Urothelium cell line (cell line): Measurements from ENCODE around the gene MGAT5B.
A peak's percentile ranks its signal among the peaks of the same experiment; 100 is the strongest.
"Not testable (repeated sequence)": the region's sequence is repeated elsewhere in the genome, so short reads cannot be mapped to it uniquely, and the experiment has no call there.

Experiments used
- DNase-seq: peaks from one replicate; pipeline ENCODE4 v3.0.0; 2011; ENCODE audit warnings: low spot score, mixed read lengths
- FAIRE-seq: peaks from 2 replicates; lab custom pipeline; 2011; peaks lifted over from hg19 to GRCh38; lab: Jason Lieb, UNC

Gene MGAT5B

DNA sequence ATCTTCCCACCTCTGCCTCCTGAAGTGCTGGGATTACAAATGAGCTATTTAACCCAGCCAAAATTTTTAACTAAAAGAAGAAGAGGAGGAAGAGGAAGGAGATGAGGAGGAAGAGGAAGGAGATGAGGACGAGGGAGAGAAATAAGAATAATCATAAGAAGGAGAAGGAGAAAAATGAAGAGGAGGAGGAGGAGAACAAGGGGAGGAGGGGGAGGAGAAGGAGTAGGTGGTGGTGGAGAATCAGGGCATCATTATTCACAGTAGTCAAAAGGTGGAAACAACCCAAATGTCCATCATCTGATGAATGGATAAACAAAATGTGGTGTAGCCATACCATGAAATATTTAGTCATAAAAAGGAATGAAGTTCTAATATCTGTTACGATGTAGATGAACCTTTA lies 21.2 kb upstream of the MGAT5B start:
- no peak for FAIRE-seq

GRCh38 chr17:76848670-76849069 lies 19.5 kb upstream of the MGAT5B start:
- DNase-seq (no peak), FAIRE-seq (no peak)

More for the DNA sequence above, 21.2 kb upstream of the MGAT5B start:
- DNase-seq = no peak

DNA sequence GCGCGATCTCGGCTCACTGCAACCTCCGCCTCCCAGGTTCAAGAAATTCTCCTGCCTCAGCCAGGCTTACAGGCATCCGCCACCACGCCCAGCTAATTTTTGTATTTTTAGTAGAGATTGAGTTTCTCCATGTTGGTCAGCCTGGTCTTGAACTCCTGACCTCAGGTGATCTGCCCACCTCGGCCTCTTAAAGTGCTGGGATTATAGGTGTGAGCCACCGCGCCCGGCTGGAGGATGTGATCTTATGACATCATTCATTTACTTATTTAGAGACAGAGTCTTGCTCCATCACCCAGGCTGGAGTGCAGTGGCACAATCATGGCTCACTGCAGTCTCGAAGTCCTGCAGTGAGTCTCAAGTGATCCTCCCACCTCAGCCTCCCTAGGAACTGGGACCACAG lies 19.0 kb upstream of the MGAT5B start:
- DNase-seq = not testable (repeated sequence)

GRCh38 chr17:76852843-76853242 lies 15.4 kb upstream of the MGAT5B start:
- FAIRE-seq = no peak
- no peak for DNase-seq

More for the DNA sequence above, 19.0 kb upstream of the MGAT5B start:
- not testable (repeated sequence) for FAIRE-seq

DNA sequence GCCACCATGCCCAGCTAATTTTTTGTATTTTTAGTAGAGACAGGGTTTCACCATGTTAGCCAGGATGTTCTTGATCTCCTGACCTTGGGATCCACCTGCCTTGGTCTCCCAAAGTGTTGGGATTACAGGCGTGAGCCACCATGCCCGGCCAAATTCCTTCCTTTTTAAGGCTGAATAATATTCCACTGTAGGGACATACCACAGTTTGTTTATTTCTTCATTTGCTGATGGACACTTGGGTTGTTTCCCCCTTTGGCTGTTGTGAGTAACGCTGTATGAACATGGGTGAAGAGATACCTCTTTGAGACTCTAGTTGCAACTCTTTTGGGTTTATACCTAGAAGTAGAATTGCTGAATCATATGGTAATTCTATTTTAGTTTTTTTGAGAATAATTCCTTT lies 13.1 kb upstream of the MGAT5B start:
- FAIRE-seq (no peak), DNase-seq (no peak)

DNA sequence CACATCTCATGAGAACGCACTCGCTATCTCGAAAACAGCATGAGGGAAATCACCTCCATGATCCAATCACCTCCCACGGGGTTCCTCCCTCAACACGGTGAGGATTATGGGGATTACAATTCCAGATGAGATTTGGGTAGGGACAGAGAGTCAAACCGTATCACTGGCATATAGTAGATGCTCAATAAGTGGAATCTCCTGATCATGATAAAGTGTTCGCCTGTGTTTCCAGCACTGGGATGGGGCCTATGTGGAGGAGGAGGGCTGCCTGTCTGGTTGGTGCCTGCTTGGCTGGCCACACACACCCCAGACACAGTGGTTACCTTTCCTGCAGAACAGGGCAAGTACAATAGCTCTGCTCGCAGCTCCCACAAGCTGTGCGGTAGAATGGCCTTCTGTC lies 6.1 kb upstream of the MGAT5B start:
- no peak for FAIRE-seq
- DNase-seq = no peak

- FAIRE-seq (peak; percentile 13), DNase-seq (no peak)
These were observed 5.7 kb upstream of the MGAT5B start for GRCh38 chr17:76862494-76862893.

- no peak for DNase-seq
- FAIRE-seq = no peak
These were observed 4.2 kb upstream of the MGAT5B start for GRCh38 chr17:76864024-76864423.

DNA sequence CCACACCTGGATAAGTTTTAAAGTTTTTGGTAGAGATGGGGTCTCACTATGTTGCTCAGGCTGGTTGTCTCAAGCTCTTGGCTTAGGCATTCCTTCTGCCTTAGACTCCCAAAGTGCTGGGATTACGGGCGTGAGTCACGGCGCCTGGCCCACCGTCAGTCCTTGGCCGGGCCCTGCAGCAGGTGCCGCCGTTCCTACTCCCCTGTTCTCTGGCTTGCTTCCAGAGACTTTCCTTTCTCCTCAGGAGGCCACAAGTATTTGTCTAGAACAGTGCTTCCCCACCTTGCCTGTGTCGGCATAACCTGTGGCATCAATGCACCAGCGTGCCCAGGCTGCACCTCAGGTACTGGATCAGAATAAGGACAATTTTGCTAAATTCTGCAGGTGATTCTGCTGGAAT lies 3.0 kb upstream of the MGAT5B start:
- DNase-seq = peak; percentile 91
- peak; percentile 97 for FAIRE-seq

DNA sequence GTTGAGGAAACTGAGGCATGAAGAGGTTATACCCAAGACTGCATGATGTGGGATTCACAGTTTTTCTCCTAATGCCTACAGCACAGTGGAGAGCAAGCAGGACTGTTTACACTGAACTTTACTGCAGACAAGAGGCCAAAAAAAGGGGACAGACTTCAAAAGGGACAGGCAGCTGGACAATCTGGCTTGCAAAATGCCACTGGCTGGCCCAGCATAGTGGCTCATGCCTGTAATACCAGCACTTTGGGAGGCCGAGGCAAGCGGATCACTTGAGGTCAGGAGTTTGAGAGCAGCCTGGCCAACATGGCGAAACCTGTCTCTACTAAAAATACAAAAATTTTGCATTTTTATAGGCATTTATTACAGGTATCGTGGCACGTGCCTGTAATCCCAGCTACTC lies 2.0 kb upstream of the MGAT5B start:
- DNase-seq (no peak), FAIRE-seq (no peak)

- DNase-seq = peak; percentile 79
- FAIRE-seq = peak; percentile 97
These were observed 1.2 kb upstream of the MGAT5B start for GRCh38 chr17:76866774-76867577.

DNA sequence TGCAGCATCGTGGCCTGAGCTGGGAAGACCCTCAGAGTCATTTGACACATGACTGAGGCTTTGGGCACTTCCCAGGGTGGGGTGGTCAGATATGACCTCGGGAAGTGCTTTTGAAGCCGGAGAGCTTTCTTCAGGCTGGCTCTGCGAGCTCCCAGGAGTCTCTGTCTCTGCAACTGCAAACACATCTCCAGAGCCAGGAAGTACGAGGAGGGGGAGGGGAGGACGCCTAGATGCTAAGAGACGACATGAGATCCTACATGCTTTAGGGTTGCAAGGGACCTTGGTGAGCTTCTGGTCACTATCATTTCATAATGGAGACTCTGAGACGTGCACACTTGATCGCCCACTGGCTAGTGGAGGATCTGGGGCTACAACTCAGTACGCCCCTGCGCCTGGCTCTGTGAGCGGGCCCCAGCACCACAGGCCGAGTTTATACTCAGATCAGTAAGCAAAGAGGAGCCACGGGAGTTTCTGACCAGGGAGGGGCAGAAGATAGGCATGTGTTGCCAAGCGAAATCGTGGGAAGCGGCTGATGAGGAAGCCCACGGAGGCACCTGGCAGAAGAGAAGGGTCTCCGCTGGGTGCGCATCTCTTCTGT lies 527 bp upstream of the MGAT5B start:
- DNase-seq (peak; percentile 73), FAIRE-seq (no peak)

DNA sequence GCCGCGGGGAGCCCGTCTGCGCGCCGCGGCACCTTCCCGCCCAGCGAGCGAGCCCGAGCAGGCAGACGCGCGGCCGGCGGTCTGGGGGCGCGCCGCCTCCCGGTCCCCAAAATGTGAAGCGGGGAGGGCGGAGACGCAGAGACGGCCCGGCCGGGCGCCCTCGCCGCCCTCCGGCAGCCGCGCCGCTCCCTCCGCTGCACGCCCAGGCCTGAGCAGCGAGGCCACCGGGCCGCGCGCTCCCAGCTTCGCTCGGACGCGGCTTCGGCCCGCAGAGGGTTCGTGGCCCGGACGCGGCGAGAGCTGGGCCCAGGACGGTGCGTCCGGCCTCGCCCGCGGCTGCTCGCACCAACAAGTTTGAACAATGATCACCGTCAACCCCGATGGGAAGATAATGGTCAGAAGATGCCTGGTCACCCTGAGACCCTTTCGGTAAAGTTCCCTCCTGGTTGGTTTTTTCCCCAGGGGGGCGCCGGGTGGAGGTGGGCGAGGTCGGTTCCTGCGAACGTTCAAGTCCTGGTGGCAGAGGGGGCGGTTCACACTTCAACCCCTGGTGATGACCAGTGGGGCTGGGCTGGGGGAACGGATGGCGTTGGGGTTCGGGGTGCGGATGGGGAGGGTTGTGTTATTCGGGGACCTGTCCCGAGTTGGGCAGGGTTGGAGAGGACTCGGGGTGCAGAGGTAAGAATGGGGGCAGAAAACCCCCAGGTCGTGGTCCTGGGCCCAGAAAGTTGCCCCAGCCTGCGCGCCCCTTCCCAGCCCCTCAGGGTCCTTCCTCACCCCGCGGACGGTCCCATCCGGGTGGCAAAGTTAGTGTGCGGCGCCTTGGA lies 678 bp downstream of the MGAT5B start:
- DNase-seq (no peak), FAIRE-seq (peak; percentile 61)

DNA sequence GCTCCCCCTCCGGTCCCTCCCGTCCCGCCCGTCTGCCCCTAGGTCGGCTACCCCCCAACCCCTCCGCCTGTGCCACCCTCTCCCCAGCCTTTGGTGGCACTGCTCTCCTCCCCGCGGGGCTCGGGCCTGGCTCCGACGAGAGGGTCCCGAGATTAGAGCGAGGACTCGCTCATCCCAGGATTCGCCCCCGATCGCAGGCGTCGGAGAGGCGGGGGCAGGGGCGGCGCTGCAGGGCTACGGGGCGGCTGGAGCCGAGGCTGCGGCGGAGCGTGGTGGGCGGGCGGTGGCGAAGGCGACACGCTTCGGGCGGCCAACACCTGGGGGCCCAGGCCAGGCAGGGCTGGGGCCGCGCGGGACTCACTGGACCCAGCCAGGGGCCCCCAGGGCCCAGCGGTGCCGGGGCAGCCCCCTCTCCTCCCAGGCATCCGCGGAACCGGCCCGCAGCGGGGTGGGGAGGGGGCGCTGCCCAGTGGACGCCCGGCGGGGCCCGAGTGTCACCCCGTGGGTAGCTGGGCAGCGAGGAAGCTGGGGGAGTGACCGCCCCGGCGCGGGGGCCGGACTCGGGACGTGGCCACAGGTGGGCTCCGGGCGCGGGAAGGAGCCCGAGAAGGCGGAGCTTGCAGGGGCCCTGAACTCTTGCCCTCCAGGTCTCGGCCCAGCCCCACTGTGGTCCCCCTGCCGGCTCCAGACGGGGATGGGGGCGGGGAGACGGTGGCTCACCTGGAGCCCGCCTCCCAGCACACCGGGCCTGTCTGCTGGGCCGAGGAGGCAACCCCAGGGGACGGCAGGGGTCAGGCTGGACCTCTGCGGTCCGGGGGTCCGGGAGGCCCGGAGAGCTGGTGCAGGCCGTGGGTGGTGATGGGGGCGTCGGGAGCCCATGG lies 1.5 kb downstream of the MGAT5B start:
- DNase-seq = no peak
- FAIRE-seq = no peak

- FAIRE-seq = no peak
- peak; percentile 53 for DNase-seq
These were observed 2.1 kb downstream of the MGAT5B start for GRCh38 chr17:76870377-76870714.

DNA sequence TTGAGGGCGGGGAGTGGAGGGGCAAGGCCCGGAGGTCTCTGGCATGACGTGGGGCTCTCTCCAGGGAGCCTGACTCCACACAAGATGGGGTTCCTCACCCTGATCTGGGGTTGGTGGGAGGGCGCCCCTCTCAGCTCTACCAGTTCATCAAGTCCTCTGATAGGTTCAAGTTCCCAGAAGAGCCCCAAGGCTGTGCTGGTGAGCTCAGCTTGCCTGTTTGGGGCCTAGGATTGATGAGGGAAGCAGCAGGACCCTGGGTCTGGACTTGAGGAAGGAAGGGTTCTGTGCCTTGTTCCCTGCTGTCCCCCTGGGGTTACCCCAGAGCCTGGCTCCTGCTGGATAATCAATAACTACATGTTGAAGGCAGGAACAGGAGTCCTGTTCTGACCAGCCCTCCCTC lies 3.5 kb downstream of the MGAT5B start:
- no peak for DNase-seq
- FAIRE-seq = no peak

- FAIRE-seq = peak; percentile 95
- DNase-seq = peak; percentile 97
These were observed 4.1 kb downstream of the MGAT5B start for GRCh38 chr17:76872221-76872873.

- DNase-seq = no peak
- FAIRE-seq = no peak
These were observed 4.6 kb downstream of the MGAT5B start for GRCh38 chr17:76872874-76873221.

DNA sequence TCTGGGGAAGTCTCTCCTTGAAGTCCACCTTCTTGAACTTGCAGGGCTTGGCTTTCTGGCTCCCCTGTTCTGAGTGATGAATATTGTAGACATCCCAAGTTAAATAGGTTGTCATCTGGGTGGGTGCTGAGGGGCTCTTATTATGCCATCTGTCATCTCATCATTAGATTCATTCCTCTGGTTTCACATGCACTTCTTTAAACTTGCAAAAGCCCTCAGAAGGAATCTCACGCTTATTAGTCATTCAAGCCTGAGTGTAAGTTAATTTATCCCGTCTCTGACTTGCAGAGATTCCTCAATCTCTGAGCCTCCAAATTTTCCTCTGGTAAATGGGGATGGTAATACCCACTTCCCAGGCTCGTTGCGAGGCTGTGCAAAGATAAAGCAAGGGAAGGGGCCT lies 5.7 kb downstream of the MGAT5B start:
- DNase-seq (no peak), FAIRE-seq (no peak)

- DNase-seq (no peak), FAIRE-seq (no peak)
These were observed 9.2 kb downstream of the MGAT5B start for GRCh38 chr17:76877437-76877836.
